Activated CD8-positive, alpha-beta memory T cell treated with anti-CD3 and anti-CD28 coated beads, Interleukin-2, amount 10 ng/mL, durations not matched to agents 7 days and 5 days (primary cell): ENCODE data around the gene MEG3. TPM values are rescaled to one million over a fixed set of nuclear protein-coding genes. Genes with fewer than 3 reads are reported as not detected.

Source experiments
- ATAC-seq: fragments of 150-1000 bp; cut with Tn5 transposase; one replicate; pipeline ENCODE4 v1.10.0; 2021; ENCODE audit warnings: moderate library complexity
- CTCF ChIA-PET: fragments of 350-600 bp; sonication (Branson Sonifier 250); formaldehyde crosslinking; loops from one replicate; lab custom pipeline; 2021; ENCODE audit warnings: antibody characterized with exemption; lab: Charles Lee
- DNase-seq: peaks from one replicate; pipeline ENCODE4 v3.0.0-alpha.2; 2020
- H3K27ac Mint-ChIP-seq: one replicate; pipeline ENCODE4 v1.8.0; 2021; ENCODE audit warnings: mild to moderate bottlenecking, mixed read lengths
- H3K27me3 Mint-ChIP-seq: one replicate; pipeline ENCODE4 v1.8.0; 2021; ENCODE audit warnings: mixed read lengths
- H3K36me3 Mint-ChIP-seq: one replicate; pipeline ENCODE4 v1.8.0; 2021; ENCODE audit warnings: mild to moderate bottlenecking, mixed read lengths
- H3K4me1 Mint-ChIP-seq: one replicate; pipeline ENCODE4 v1.8.0; 2021; ENCODE audit warnings: mixed read lengths
- H3K4me3 Mint-ChIP-seq: one replicate; pipeline ENCODE4 v1.8.0; 2021; ENCODE audit warnings: mild to moderate bottlenecking, moderate library complexity, mixed read lengths
- H3K9me3 Mint-ChIP-seq: one replicate; pipeline ENCODE4 v1.8.0; 2022; ENCODE audit warnings: low read depth, mixed read lengths
- total RNA-seq, 2 experiments: library from RNA; stranded (reverse); gene quantifications; one replicate each; pipeline ENCODE4 v1.2.3, GENCODE V29; 2021

MEG3 gene
- total RNA-seq, 2 experiments from 2014 or later, result not detected

DNA sequence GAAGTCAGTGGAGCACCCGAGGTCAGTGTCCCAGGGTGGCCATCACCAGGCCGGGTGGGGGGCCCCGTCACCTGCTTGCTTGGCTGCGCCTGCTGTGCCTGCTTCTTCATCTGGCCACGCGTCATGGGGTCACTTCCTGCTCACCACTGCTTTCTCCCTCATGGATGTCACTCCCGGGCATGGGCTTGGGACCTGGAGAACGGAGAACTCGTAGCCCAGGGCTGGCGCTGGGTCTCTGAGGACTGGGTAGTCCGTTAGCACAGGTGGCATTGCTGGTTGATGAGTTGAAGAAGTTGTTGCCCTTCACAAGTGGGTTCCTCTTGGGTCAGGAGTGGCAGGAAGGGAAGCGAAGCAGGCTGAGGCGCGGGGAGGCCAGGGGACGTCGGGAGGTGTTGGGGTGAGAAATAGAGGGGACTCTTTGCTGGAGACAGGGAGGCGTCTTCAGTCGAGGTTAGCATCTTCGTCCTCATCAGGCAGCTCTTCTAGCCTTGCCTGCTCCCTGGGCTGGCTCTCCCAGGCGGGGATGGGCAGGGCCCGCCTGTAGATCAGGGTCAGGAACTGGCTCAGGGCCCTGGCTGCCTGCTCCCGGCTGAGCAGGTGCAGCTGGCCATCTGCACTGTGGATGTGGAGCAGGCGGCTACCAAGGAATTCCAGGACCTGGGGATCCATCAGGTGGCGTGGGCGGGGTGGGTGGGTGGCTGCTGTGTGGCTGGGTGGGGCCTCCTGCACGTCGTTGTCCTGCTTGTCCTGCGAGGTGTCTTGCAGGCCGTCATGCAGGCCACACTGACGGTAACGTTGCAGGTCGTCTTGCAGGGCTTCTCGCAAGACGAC is 54.6 kb downstream of the MEG3 start:
- peaks cover under 1% of the 10 kb centered on the region for H3K27me3 Mint-ChIP-seq
- CTCF ChIA-PET, result no interaction called here
- no peak overlapping the region for H3K27ac Mint-ChIP-seq
- no peak overlapping the region for H3K4me3 Mint-ChIP-seq
- H3K9me3 Mint-ChIP-seq, result no peaks in the 10 kb centered on the region
- no peaks in the 10 kb centered on the region for H3K36me3 Mint-ChIP-seq
- DNase-seq (no peak), ATAC-seq (no peak)
- no peaks in the 10 kb centered on the region for H3K4me1 Mint-ChIP-seq

DNA sequence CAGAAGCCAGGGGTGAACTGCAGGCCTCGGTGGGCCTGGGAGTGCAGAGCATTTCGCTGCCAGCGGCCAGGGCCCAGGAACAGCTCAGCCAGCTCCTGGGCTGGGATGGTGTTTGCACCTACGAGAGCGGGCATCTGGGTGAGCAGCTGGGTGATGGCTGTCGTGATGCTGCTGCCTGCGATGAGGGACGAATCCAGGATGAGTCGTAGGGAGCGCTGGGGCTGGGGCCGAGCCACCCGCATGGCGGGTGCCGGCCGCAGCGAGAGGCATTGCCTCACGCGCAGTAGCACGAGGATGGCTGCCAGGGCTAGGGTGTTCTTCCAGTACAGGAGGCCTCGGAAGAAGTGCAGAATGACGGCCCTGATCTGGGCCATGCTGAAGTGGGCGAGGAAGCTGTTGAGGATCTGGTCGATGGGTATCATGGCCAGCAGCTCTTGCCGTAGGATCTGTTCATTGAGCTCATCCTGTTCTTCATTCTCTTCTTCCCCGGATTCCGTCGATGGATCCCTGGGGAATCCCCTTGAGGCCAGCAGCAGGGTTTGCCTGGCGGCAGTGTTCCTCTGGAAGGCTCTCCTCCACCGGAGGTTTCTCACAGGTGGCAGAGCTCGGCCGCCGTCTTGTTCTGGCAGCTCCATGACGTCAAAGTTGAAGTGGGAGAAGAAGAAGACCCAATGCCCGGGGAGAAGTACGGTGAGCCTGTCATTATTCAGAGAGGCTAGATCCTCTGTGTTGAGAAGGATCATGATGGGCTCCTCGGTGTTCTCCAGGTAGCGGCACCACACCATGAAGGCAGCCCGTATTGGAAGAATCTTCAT is 55.5 kb downstream of the MEG3 start:
- no peaks in the 10 kb centered on the region for H3K9me3 Mint-ChIP-seq
- DNase-seq (no peak), ATAC-seq (no peak)
- no peak overlapping the region for H3K4me3 Mint-ChIP-seq
- CTCF ChIA-PET, result no interaction called here
- peaks cover 2% of the 10 kb centered on the region for H3K27me3 Mint-ChIP-seq
- no peak overlapping the region for H3K27ac Mint-ChIP-seq
- no peaks in the 10 kb centered on the region for H3K36me3 Mint-ChIP-seq
- H3K4me1 Mint-ChIP-seq, result no peaks in the 10 kb centered on the region

DNA sequence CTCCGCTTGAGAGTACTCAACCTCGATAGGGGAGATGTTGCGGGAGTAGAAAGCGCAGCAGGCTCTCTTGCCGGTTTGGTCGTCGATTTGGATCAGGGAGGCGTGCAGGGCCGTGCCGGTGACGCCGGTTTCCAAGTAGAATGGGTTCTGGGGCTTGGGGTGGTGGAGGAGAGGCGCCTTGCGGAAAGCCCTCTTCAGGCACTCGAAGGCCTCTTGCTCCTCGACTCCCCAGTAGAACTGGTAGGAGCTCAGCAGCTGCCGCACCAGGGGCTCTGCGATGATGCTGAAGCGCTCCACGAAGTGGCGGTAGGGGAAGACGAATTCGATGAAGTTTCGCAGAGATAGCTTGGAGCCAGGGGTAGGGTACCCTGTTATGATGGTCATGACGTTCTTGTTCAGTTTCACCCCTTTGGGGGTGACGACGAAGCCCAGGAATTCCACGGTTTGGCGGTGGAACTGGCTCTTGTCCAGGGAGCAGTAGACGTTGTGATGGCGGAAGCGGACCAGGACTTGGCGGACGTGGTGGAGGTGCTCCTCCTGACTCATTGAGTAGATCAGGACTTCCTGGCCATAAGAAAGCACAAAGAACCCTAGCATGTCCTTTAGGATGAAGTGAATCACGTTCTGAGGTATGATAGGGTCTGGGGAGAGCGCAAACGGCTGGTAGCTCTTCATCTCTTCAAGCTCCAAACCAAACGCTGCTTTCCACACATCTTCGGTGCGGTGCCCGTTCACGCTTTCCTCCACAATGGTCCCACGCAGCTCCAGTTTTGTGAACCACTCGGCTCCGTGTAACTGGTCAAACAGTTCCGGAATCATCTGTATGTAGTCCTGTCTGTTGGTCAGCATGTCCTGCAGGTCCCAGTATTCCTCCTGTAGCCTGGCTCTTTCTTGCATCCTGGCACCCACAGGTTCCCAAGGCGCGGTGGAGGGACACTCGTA is 56.4 kb downstream of the MEG3 start:
- H3K4me3 Mint-ChIP-seq, result no peak overlapping the region
- H3K27ac Mint-ChIP-seq, result no peak overlapping the region

DNA sequence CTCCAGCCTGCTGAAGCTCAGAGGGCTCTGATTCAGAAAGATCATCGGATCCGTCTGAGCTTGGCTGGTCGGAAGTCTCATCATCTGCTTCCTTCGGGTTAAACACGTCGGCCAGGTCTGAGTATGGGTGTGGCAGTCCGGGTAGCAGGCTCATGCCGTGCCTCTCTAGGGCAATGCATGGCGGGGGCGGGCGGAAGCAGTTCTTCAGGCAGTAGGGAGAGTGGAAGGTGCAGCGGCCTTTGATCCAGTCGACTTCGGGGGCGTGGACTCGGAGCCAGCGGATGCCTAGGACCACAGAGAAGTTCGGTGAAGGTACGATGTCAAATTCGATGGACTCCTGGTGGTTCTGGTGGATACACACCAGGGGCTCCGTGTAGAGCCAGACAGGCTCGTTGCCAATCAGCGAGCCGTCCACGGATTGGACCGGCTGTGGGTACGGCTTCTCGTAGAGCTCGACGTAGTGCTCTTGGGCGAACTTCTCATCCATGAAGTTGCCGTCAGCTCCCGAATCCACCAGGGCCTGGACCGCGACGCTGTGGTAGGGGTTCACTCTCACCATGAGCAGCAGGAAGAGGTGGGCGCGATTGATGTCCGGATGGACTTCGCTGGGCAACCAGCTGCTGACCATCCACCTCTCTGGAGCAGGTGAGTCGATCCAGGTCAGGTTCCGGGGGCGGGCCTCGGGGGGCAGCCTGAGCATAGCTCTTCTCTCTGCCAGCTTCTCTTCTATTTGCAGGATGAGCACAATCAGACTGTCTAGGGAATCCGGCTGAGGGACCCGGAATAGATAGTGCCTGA is 57.3 kb downstream of the MEG3 start:
- Mint-ChIP-seq H3K36me3 (no peaks in the 10 kb centered on the region), H3K4me3 (no peak overlapping the region), H3K9me3 (no peaks in the 10 kb centered on the region), H3K27me3 (peaks cover 10% of the 10 kb centered on the region), H3K27ac (no peak overlapping the region), H3K4me1 (no peaks in the 10 kb centered on the region)
- DNase-seq (no peak), ATAC-seq (no peak)
- CTCF ChIA-PET, result no interaction called here

More for the DNA sequence above, 56.4 kb downstream of the MEG3 start:
- CTCF ChIA-PET, result no interaction called here
- Mint-ChIP-seq H3K9me3 (no peaks in the 10 kb centered on the region), H3K36me3 (no peaks in the 10 kb centered on the region), H3K27me3 (peaks cover 5% of the 10 kb centered on the region), H3K4me1 (no peaks in the 10 kb centered on the region)
- no peak for ATAC-seq
- no peak for DNase-seq

DNA sequence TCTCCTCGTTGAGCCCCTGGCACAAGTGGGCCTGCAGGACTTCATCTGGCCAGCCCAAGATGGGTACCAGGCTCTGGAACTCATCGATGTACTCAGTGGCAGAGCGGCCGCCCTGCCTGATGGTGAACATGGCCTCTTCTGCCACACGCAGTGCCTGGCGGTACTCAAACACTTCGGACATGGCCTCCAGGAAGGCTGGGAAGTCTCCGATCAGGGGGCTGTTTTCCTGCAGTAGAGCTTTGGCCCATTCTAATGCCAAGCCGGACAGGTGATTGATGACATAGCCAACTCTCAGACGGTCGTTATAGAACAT is 57.8 kb downstream of the MEG3 start:
- Mint-ChIP-seq H3K36me3 (no peaks in the 10 kb centered on the region), H3K27me3 (peaks cover 14% of the 10 kb centered on the region), H3K9me3 (no peaks in the 10 kb centered on the region), H3K4me1 (no peaks in the 10 kb centered on the region), H3K27ac (no peak overlapping the region), H3K4me3 (no peak overlapping the region)
- no peak for ATAC-seq
- CTCF ChIA-PET, result no interaction called here
- no peak for DNase-seq

DNA sequence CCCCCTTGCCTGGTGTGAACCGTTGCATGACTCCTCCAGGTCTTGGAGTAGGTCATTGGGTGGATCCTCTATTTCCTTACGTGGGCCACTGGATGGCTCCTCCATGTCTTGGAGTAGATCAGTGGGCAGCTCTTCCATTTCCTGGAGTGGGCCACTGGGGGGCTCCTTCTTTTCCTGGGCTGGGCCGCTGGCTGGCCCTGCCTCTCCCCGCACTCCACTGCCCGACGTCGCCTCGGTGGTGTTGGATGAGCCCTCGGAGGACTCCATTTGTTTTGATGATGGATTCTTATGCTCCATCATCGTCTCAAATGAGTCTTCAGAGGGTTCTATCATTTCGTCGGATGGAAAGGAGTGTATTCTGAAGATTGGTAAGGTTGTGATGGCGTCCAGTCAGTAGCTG is 58.5 kb downstream of the MEG3 start:
- CTCF ChIA-PET, result no interaction called here
- Mint-ChIP-seq H3K27me3 (peaks cover 21% of the 10 kb centered on the region), H3K4me3 (no peak overlapping the region), H3K27ac (no peak overlapping the region), H3K4me1 (no peaks in the 10 kb centered on the region), H3K9me3 (no peaks in the 10 kb centered on the region), H3K36me3 (no peaks in the 10 kb centered on the region)
- ATAC-seq, result no peak
- DNase-seq, result no peak

DNA sequence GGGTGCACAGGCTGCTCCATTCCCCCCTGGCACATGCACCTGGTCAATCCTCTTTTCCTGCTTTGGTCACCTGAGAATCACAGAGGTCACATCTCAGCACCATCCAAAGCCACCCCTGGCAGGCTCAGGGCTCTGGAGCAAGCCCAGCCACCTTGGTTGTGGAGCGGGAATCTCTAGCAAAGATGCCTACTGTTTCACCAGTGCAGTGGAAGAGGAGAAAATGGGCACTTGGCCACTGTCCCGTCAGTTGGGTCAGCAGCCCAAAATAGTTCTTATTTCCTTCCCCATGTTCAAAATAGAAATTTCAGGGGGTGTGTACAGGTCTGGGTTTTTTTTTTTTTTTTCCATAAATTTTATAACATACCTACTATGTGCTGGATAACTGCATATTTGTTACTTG is 59.3 kb downstream of the MEG3 start:
- H3K27ac Mint-ChIP-seq, result no peak overlapping the region
- CTCF ChIA-PET, result no interaction called here
- H3K4me1 Mint-ChIP-seq, result no peaks in the 10 kb centered on the region
- ATAC-seq (no peak), DNase-seq (no peak)
- H3K4me3 Mint-ChIP-seq, result no peak overlapping the region
- no peaks in the 10 kb centered on the region for H3K36me3 Mint-ChIP-seq
- H3K27me3 Mint-ChIP-seq, result peaks cover 21% of the 10 kb centered on the region
- no peaks in the 10 kb centered on the region for H3K9me3 Mint-ChIP-seq

DNA sequence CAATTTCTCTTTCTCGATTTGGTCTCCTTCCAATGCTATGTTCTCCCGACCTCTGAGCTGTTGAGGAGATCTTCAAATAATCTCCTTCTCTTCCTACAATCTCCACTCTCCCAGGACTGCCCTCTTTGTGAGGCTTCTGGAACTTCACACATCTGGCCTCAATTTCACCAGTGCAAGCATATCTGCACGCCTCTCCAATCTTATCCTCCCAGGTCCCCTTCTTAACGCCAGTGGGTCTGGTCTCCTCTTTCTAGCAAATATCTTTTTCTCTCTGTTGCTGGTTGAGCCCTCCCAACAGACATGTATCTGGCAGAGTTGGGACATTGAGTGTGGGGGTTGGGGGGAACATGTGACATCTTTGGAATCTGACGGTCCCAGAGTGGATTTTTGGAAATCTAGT is 59.7 kb downstream of the MEG3 start:
- no peak for ATAC-seq
- Mint-ChIP-seq H3K4me1 (no peaks in the 10 kb centered on the region), H3K4me3 (no peak overlapping the region), H3K27me3 (peaks cover 21% of the 10 kb centered on the region), H3K9me3 (no peaks in the 10 kb centered on the region), H3K36me3 (no peaks in the 10 kb centered on the region), H3K27ac (no peak overlapping the region)
- DNase-seq, result no peak
- CTCF ChIA-PET, result no interaction called here

DNA sequence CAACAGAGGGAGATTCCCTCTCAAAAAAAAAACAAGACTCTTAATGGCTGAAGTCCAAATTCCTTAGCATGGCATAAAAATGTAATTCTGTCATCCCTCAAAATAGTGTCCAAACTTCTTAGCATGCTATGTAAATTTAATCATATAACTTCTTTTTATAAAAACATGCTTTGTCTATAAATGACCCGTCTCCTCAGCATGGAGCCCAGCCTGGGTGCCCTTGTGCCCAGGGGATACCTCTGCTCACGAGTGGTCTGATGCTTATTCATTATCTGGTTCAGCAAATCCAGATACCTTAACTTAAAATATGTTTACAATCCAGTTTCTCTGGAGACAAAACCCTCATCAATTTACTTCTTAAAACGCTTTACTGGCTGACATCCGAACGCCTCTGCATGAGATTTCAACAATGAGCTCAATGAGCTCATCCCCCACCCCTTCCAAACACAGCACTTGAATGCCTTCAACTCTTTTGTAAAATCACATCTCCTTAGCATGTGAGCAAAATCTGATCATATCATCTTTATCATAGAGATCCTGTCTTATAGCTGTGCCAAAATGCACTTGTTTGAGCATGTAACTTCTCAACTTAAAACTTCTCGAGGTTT is 61.9 kb downstream of the MEG3 start:
- no peaks in the 10 kb centered on the region for H3K36me3 Mint-ChIP-seq
- ATAC-seq, result no peak

DNA sequence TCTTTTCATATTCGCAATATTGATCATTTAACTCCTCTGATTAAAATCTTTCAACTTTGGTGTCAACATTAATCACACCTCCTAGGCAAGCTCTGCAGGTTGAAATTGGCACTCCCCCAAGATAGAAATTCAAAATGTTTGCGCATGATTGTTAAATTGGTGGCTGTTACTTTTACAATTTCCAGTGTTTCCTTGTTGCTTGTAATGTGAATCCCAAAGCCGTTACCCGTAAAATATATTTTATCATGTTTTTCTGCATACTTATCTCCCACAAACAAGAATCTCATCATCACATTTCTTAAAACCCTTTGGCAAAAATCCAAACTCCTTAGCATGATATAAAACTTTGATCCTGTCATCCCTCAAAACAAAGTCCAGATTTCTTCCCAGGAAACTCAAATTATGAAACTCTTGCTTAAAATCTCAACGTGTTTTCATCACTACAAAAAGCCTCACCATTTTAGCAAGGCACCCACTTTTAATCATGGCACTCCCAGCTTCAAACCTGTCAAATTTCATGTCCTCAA is 62.9 kb downstream of the MEG3 start:
- Mint-ChIP-seq H3K27me3 (peaks cover 21% of the 10 kb centered on the region), H3K36me3 (no peaks in the 10 kb centered on the region), H3K27ac (no peak overlapping the region), H3K9me3 (no peaks in the 10 kb centered on the region), H3K4me1 (no peaks in the 10 kb centered on the region), H3K4me3 (no peak overlapping the region)
- ATAC-seq, result no peak
- DNase-seq, result no peak
- CTCF ChIA-PET, result no interaction called here

More for the DNA sequence above, 61.9 kb downstream of the MEG3 start:
- no peak overlapping the region for H3K27ac Mint-ChIP-seq
- DNase-seq, result no peak
- no peaks in the 10 kb centered on the region for H3K9me3 Mint-ChIP-seq
- H3K4me1 Mint-ChIP-seq, result no peaks in the 10 kb centered on the region
- peaks cover 21% of the 10 kb centered on the region for H3K27me3 Mint-ChIP-seq
- CTCF ChIA-PET, result no interaction called here
- no peak overlapping the region for H3K4me3 Mint-ChIP-seq

DNA sequence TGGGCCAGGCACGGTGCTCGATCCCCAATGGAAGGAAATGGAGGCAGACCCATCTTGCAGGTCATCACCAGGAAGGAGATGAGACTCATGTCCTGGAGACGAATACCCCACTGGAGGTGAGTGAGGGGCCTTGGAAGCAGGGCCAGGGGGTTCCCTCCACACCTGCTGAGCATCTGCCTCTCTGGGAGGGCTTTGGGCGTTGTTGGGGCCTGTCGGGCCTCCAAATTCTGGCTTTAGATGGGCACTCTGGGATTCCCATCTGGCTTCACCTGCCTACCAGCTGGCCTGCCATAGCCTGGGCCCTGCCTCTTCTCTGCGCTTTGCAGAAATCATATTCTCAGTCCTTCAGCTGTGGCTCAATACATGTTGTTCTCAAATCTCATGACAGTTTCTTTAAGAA is 63.7 kb downstream of the MEG3 start:
- H3K9me3 Mint-ChIP-seq, result no peaks in the 10 kb centered on the region
- peaks cover 21% of the 10 kb centered on the region for H3K27me3 Mint-ChIP-seq
- CTCF ChIA-PET, result no interaction called here
- H3K4me3 Mint-ChIP-seq, result no peak overlapping the region
- DNase-seq (no peak), ATAC-seq (no peak)
- H3K27ac Mint-ChIP-seq, result no peak overlapping the region
- H3K36me3 Mint-ChIP-seq, result no peaks in the 10 kb centered on the region
- H3K4me1 Mint-ChIP-seq, result no peaks in the 10 kb centered on the region

DNA sequence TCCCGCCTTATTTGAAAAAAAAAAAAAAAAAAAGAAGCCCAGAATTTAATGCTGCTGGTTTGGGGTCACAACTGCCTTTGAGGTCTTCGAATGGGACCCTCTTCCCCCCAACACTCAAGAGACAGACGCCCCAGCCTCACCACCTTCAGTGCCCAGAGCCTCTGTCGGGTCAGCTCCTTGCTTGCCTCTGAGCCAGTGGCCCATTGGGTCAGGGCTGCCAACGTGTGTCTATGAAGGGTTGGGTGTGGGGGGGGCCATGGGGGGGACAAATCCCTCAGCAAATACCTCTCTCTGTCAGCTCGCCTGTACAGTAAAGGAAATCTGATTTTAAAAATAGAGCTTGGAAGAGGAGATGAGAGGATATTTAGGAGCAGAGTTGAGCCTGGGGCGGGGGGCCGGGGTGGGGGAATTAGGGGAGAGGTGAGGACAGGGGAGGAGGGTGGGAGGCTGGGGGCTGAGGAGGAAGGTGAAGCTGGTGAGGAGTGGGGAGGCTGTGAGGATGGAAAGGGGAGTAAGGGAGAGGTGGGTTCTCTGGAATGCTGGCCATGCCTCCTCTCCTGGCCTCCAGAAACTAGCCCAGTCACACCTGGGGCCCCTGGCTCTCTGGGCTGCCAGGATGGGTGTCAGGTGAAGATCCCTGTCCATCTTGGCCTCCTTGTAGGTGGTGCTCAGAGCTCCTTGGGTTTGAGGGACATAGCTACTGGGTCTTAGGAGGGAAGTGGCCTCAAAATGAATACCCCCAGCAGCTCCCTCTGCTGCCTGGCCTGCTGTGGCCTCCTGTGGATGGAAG is 64.3 kb downstream of the MEG3 start:
- no peaks in the 10 kb centered on the region for H3K4me1 Mint-ChIP-seq
- no peak overlapping the region for H3K27ac Mint-ChIP-seq
- no peaks in the 10 kb centered on the region for H3K36me3 Mint-ChIP-seq
- no peaks in the 10 kb centered on the region for H3K9me3 Mint-ChIP-seq
- ATAC-seq (no peak), DNase-seq (no peak)
- H3K4me3 Mint-ChIP-seq, result no peak overlapping the region
- H3K27me3 Mint-ChIP-seq, result peaks cover 21% of the 10 kb centered on the region
- CTCF ChIA-PET, result no interaction called here
